ENCODE data around the gene DRGX. TPM values are rescaled to one million over a fixed set of nuclear protein-coding genes. Genes with fewer than 3 reads are reported as not detected.

DRGX gene
- total and polyA plus RNA-seq, 2 donors (not counting 3 experiments of a cell fraction or from before 2014, with no cell fraction given): not detected

DNA sequence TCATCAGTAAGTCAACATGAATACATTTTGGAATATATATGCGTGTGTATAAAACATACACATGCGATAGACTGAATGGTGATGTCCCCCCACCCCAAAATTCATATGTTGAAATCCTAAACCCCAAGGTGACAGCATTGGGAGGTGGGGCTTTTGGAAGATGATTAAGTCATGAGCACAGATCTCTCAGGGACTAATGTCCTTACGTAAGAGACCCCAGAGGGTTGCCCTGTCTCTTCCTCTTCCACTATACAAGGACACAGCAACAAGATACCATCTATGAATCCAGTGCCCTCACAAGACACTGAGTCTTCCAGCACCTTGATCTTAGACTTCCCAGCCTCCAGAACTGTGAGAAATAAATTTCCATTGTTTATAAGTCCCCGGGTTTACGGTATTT, 22.5 kb downstream of the DRGX start:
- no peak overlapping the region for H3K27ac ChIP-seq (ENCODE audit: insufficient read depth, low read depth, low read length)
- intact Hi-C loops (cut with micrococcal nuclease): no loop called here
- H3K27me3 ChIP-seq (ENCODE audit: control insufficient read depth in 2 of 2, insufficient read depth in 2 of 2, low read length in 2 of 2): peaks cover 2 to 14% of the 10 kb centered on the region in 2 experiments
- H3K9me3 ChIP-seq (replicated peaks; ENCODE audit: control insufficient read depth, insufficient read depth, low read length): no peaks in the 10 kb centered on the region
- no TSS peak for BruUV-seq (replicated peaks)
- no peaks in the 10 kb centered on the region for H3K9me1 ChIP-seq (replicated peaks; ENCODE audit: control insufficient read depth, extremely low read depth, insufficient read depth, low read length)
- H3K79me2 ChIP-seq (ENCODE audit: control insufficient read depth, insufficient read depth, low read length): no peaks in the 10 kb centered on the region
- DNase-seq (ENCODE audit: low read depth, low spot score) (no peak), FAIRE-seq (no peak)
- dilution Hi-C loops (cut with MboI; ENCODE audit: extremely low pct_ligation_motif_present, low sequenced_read_pairs): no loop called here
- H3K9ac ChIP-seq (replicated peaks; ENCODE audit: extremely low read depth, insufficient read depth, low read length): no peak overlapping the region
- POLR2A ChIA-PET: no interaction called here
- no peaks in the 10 kb centered on the region for H3K36me3 ChIP-seq (ENCODE audit: control insufficient read depth in 2 of 2, extremely low read depth in 1 of 2, insufficient read depth in 2 of 2, low read length in 2 of 2)
- no peak overlapping the region for H3K4me2 ChIP-seq (ENCODE audit: insufficient read depth, low read length)
- no peaks in the 10 kb centered on the region for H4K20me1 ChIP-seq (replicated peaks; ENCODE audit: control insufficient read depth, extremely low read depth, insufficient read depth, low read length)
- peaks cover 7% of the 10 kb centered on the region for H3K4me1 ChIP-seq (ENCODE audit: control insufficient read depth, extremely low read depth, insufficient read depth, low read length)
- no peak overlapping the region for H3K4me3 ChIP-seq (replicated peaks in 1 of 3; ENCODE audit: insufficient read depth in 1 of 3, low read depth in 1 of 3, low read length in 3 of 3)
- CTCF ChIA-PET: interaction anchor here (0.9 to 1.5 kb wide), 3 partner anchors 13 to 34 kb away, joined by 3 to 7 read pairs (median 3); no protein-coding TSS in a partner anchor
- H2AFZ ChIP-seq (ENCODE audit: low read depth, low read length): no peak overlapping the region
- TF ChIP-seq POLR2A (IDR thresholded peaks at IDR 0.05; ENCODE audit: low read depth, low read length): no peak
- no peak for TF ChIP-seq MAX (IDR thresholded peaks at IDR 0.05; ENCODE audit: insufficient read depth, insufficient read length)
- no peak for TF ChIP-seq CTCF (IDR thresholded peaks at IDR 0.05; ENCODE audit: extremely low read depth in 1 of 2, insufficient read depth in 1 of 2, low read depth in 1 of 2, low read length in 2 of 2)
- no peak for TF ChIP-seq JUN (IDR thresholded peaks at IDR 0.05; ENCODE audit: borderline replicate concordance, insufficient read depth, insufficient read length, low read depth)
- no peak for TF ChIP-seq MYC (IDR thresholded peaks at IDR 0.05; ENCODE audit: low read depth, low read length)
- TF ChIP-seq EZH2 (IDR thresholded peaks at IDR 0.05; ENCODE audit: borderline replicate concordance, low read depth, low read length, severe bottlenecking): no peak
- no peak for TF ChIP-seq GATA2 (IDR thresholded peaks at IDR 0.05; ENCODE audit: insufficient read depth, insufficient read length, low read depth, low read length)
- no peak for TF ChIP-seq FOS (IDR thresholded peaks at IDR 0.05; ENCODE audit: borderline replicate concordance, insufficient read depth, low read length)
- no peak for TF ChIP-seq POLR2AphosphoS5 (IDR thresholded peaks at IDR 0.05; ENCODE audit: insufficient read depth, low read depth, low read length)

All from endothelial cell of umbilical vein (primary cell).